Jurkat, Clone E6-1 (cell line): Measurements from ENCODE around the gene RPS18. TPM values are rescaled to one million over a fixed set of nuclear protein-coding genes. Genes with fewer than 3 reads are reported as not detected.
"Not testable (repeated sequence)": the region's sequence is repeated elsewhere in the genome, so short reads cannot be mapped to it uniquely, and the experiment has no call there.

Experiments
- DNase-seq: peaks from one replicate; pipeline ENCODE4 v3.0.0-alpha.2; 2011; ENCODE audit warnings: low read depth, low spot score
- H3K4me3 ChIP-seq: 2 replicates; pipeline ENCODE4 v1.5.1; 2011; ENCODE audit warnings: mild to moderate bottlenecking, low read length, control low read depth, moderate library complexity
- polyA plus RNA-seq: library from polyadenylated mRNA; unstranded; fragments of >200 nt; gene quantifications from one replicate; pipeline ENCODE4 v1.2.1, GENCODE V29; 2012; ENCODE audit warnings: missing spikeins; ENCODE audit not compliant: insufficient read length, insufficient read depth

Gene RPS18
- polyA plus RNA-seq, result 4,737 TPM

DNA sequence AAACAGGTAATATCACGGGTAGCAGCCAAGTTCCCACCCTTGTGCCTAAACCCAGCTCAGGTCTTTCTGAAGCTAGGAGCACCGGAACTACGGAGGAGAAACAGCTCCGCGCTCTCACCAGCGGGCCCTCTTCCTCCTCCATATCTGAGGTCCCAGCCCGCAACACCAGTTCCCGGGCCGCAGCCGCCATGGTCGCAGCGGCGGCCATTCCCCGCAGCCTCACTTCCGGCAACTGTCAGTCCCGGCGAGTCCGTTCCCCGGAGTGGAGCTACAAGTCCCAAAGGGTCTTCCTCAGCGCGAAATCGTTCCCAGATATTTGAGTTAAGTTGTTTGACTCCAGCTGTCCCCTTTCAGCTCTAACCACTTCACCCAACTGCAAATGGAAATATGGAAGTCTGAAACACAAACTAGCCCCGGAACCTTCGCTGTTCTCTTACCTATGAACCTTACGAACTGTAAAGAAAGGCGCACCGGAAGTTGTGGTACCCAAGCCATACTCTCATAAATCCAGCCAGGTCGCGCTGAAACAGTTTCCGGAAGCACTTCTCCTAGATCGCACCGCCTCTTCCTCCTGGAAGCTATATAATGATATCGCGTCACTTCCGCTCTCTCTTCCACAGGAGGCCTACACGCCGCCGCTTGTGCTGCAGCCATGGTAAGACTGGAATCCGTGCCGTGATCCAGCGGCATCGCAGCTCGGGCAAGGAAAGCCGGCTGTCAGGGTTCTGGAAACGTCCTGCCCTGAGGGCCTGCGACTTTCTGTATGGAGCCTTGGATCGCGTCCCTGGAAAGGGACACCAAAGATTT, at the start of gene RPS18, which contains the start of gene VPS52:
Gene RPS18, plus strand, starts transcription at position 608 of the 807 bp plus-strand sequence. Its CDS starts 45 bp downstream, at position 653.
Gene VPS52, minus strand, starts transcription at position 409 of the 807 bp plus-strand sequence. Its CDS starts 201 bp downstream, at position 208.
- peak; percentile 100 for DNase-seq
- H3K4me3 ChIP-seq, result peak within 1 kb of the TSS; percentile 81

DNA sequence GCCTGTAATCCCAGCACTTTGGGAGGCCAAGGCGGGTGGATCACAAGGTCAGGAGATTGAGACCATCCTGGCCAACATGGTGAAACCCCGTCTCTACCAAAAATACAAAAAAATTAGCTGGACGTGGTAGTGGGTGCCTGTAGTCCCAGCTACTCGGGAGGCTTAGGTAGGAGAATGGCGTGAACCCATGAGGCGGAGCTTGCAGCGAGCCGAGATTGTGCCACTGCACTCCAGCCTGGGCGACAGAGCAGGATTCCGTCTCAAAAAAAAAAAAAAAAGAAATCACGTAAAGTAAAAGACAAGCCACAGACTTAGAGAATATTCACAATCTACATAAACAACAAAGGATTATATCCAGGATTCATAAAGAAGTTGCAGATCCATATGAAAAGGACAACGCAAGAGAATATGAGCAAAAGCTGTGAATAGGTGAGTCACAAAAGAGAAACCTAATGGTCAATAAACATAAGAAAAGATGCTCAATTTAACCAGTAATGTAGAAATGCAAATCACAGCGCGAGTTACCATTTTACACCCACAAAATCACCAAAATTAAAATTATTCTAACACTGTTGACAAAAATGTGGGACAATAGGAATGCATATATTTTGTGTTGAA, 45.3 kb upstream of the RPS18 start:
- not testable (repeated sequence) for H3K4me3 ChIP-seq, DNase-seq

DNA sequence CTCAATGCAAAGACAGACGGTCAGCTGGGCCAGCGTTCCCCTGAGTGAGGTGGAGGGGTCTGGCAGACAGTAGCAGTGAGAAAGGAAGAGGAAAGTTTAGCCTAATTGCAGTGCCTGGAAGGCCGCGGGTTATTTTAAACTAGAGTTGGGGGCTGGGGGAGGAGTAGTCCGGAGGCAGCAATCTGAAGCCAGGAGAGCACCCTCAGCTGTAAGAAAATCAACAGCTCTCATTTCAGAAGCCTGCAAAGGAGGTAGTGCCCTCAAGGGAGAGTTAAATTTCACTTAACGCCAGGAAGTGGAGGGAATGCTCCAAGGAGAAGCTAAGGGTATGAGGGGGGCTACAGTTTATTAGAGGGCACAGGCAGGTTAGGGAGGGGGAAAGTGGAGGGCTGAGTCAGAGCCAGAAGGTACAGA, 36.6 kb upstream of the RPS18 start:
- H3K4me3 ChIP-seq, result no peak overlapping the region
- no peak for DNase-seq

DNA sequence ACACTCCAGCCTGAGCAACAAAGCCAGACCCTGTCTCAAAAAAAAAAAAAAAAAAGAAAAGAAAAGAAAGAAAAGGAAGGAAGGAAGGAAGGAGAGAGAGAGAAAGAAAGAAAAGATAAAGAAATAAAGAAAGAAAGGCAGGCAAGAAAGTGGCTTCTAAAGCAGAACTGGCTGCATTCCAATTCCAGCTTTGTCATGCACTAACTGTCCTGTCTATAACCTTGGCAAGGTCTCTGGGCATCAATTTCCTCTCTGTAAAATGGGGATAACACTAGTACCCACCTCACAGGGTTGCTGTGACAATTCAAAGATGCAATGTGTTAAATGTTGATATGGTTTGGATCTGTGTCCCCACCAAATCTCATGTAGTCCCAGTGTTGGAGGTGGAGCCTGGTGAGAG, 35.5 kb upstream of the RPS18 start:
- no peak for DNase-seq
- H3K4me3 ChIP-seq, result no peak overlapping the region

DNA sequence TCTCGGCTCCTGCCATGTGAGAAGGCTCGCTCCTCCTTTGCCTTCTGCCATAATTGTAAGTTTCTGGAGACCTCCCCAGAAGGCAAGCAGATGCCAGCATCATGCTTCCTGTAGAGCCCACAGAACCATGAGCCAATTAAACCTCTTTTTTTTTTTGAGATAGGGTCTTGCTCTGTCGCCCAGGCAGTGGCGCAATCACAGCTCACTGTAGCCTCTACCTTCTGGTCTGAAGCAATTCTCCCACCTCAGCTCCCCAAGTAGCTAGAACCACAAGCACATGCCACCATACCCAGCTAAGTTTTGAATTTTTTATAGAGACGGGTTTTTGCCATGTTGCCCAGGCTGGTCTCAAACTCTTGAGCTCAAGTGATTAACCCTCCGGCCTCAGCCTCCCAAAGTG, 35.0 kb upstream of the RPS18 start:
- no peak for DNase-seq

DNA sequence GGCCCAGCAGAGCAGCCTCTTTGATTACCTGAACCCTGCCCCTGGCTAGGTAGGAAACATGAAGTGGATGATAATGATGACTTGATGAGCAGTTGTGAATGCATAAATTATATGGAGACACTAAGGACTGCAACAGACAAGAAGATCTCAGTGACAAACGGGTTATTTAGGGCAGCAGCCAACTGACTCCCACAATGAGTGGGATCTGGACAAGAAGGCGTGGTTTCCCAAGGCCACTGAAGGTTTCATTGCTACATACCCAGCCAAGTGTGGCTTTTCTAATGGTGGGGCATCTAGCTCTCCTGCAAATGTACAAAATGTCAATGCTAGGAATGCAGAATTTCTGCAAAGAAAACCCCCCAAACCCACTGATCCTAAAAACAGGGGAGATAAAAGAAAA, 34.1 kb upstream of the RPS18 start:
- no peak overlapping the region for H3K4me3 ChIP-seq

More for the DNA sequence above, 35.0 kb upstream of the RPS18 start:
- no peak overlapping the region for H3K4me3 ChIP-seq

DNA sequence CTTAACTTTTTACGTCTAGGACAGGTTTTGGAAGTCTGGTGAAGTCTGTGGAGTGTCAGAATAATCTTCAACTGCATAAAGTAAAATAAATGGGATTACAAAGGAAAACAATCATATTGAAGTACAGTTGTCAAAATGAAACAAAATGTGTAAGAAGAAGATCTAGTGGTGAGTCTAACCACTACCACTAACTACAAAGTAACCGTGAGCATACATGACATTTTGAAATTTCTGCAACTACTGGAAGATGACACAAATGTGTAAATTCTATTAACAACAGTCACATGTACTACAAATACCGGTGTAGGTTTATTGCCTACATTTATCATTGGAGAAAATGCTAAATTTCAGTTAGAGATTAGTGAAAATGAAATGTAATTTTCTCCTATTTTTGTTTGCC, 29.9 kb upstream of the RPS18 start:
- DNase-seq, result no peak
- no peak overlapping the region for H3K4me3 ChIP-seq

More for the DNA sequence above, 34.1 kb upstream of the RPS18 start:
- no peak for DNase-seq

DNA sequence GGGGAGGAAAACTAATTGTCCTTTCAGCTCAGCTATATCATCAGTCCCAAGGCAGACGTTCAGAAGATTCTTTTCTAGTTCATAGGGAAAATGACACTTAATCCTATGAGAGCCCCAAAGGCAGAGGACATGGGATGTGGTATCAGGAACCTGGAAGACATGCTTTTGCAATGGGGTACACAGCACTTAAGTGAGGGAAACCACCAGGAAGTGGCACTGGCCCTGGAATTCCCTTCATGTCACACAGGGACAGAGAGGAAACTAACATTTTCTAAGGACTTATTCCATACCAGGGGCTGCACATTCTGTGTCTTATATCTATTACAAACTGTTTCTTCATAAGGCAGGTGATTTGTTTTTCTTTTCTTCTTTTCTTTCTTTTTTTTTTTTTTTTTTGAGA, 28.4 kb upstream of the RPS18 start:
- DNase-seq, result no peak
- no peak overlapping the region for H3K4me3 ChIP-seq

DNA sequence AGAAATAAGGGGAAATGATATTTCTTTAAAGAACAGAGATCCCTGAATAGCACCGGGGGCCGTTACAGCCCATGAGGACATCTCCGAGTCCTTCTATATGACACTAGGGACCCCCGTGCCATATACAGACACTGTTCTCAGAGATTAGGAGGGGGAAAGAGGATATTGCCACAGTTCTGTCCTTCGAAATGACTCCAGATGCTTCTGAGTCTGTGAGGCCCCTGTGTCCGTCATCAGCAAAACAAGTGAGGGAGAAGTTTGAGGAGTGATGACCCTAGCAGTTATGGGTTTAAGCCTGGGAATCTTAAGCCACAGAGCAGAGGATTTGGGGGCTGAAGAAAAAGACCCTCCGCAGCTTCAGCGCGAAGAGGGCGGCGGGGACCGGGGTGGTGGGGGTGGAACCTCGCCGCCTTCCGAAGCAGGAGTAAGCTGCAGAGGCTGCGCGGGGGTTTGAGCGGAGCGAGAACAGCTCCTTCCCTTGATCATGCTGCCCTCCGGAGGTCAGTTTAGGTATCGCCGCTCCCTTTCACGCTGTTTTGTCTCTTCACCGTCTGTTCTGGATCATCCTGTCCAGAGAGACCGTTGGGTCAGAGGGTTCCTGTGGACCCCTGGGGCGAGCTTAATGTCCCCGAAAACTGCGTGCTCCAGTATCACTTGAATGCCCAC, 23.8 kb upstream of the RPS18 start:
- H3K4me3 ChIP-seq, result peak overlapping the region; percentile 74
- peak; percentile 88 for DNase-seq

DNA sequence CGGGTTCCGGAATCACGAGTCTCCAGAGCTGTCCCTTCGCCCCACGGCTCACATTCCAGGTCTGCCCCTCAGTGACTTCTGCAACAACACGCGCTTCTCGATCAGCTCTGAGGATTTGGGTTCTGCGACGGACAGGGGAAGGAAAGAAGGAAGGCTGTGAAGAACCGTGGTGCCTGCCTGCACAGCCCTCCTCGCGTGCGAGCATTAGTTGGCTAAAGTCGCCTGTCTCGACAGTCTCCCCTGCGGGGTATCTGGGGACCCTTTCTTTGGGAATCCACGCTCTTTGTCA, 23.3 kb upstream of the RPS18 start:
- no peak for DNase-seq
- peak overlapping the region; percentile 74 for H3K4me3 ChIP-seq

DNA sequence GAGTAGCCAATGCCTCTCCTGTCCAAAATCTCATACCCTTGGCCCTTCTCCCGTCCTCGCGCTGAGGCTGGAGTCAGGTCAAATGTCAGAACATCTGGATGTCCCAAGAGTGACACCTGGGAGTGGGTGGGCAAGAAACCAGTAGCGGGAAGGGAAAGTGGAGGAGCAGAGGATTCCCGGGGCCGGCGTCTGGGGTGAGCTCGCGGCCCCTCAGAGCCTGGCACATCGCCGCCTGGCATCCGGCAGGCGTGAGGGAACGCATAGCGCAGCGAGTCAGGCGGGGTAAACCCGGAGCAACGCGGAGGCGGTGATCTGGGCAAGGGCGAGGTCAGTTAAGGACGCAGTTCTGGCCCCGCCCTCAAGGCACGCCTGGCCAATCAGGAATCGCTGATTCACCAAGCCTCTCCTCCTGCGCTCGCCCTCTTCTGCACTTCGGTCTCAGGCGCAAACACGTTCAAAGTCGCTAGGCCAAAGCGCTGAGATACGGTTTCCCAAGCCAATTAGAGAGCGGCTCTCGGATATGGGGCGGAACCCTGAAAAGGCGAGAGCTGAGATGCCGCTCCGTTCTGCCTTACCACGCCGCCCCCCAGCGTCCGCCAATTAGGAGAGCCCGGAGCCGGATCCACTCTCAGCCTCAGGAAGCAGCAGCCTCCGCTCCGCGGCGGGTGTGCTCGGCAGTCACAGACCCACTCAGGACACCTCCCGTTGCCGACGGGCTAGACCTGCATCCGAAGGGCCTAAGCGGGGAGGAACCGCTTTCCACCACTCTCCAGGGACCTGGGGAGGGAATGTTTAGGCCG, 22.7 kb upstream of the RPS18 start:
- DNase-seq, result peak; percentile 99
- H3K4me3 ChIP-seq, result peak overlapping the region; percentile 74

DNA sequence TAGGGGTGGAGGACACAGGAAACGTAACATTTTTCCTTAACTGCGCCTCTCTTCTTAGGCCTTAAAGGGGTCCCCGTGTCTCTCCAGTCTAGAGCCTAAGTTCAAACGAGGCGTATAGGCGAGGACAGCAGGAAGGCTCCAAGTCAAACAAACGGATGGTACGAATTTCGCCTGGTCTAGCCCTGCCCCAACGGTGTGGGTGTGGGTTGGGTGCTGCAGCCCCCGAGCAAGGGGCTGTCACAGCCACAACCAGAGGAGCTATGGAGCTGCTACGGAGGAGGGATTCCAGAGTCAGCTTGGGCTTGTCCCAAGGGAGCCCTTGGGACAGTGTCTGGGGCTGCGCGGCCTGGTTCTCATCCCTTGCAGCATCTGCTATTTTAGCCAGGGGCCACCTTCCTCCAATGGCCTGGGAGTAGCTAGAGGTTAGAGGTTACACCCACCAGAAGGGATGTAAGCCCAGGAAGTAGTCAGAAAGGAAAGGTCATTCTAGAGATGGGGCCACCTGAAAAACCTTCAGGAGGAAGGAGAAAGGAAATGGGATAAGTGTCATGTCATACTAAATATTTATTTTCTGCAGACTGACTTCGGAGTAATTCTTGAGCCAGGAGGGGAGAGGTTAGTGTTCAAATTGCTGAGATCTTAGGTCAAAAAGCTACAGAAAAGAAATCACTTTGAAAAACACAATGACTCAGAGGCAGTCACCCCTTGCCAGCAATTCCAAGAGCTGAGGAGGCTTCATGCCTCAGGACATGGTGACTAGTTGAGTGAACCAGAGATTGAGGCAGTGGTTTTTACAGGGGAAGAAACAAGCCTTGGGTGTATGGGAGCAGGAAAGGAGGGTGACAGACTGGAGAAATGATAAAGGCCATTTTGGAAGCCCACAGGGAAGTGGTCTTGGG, 21.9 kb upstream of the RPS18 start:
- DNase-seq, result no peak
- H3K4me3 ChIP-seq, result peak overlapping the region; percentile 74

DNA sequence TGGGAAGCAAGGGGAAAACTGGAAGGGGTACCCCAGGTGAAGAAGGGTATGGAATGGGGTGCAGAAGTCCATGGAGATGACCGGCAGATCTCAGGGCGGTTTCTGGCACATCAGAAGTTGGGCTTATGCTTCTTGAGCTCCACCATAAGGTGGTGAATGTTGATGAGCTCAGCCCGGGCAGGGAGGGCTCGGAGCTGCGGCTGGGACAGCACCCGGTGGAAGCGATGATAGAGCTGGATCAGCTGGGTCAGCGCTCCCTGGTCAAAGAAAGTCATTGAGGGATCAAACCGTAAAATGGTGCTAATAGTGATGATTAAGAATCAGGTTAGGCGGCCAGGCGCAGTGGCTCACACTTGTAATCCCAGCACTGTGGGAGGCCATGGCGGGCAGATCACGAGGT, 21.1 kb upstream of the RPS18 start:
- no peak overlapping the region for H3K4me3 ChIP-seq
- DNase-seq, result no peak

DNA sequence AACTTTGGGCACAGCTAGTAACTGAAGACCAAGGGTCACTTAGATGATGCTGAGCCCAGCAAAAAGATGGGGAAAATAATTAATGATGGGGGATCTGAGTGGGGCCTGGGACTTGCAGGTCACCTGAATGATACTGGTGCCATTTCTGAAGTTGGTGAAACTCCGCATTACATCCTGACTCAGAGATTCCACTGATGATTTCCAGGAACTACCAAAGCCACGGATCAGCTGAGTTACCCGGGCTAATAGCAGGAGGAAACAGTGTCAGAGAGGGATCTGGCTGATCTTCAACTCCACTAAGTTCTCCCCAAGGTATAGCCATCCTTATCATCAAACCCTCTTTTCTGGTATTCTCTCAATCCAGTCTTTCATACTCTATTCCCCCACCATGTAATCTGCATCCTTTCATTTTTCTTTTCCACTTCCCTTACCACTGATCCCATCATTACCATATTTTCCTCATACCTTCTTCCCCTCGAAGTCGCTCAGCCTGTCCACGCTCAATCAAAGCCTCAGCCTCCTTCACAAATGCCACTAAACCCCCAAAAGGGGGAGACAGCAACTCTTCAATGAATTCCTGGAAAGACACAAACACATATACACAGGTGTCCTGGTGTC, 20.4 kb upstream of the RPS18 start:
- H3K4me3 ChIP-seq, result no peak overlapping the region
- no peak for DNase-seq

DNA sequence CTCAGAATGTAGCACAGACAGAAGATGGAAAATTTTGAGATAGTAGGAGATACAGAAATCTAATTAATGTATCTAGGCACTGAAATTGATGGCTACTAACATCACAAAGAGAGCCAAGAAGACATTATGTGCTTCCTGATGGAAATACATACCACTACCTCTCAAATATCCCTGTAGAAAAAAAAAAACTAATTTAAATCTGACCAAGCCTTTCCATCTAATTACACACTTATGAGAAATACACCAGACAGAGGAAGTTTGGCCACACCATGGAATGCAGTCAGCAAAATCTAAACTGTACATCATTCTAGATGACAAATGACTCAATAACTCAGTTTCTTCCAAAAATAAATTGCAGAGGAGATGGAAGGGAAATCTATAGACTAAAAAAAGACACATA, 19.1 kb upstream of the RPS18 start:
- DNase-seq, result no peak
- H3K4me3 ChIP-seq, result no peak overlapping the region

DNA sequence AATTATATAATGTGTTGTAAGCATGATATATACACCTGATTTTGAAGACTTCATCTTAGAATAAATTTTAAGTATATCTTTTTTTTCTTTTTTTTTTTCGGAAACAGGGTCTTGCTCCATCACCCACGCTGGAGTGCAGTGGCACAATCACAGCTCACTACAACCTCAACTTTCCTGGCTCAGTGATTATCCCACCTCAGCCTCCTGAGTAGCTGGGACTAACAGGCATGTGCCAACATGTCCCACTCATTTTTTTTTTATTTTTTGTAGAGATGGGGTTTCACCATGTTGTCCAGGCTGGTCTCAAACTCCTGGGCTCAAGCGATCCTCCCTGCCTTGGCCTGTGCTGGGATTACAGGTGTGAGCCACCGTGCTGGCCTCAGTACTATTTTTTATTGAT, 17.3 kb upstream of the RPS18 start:
- no peak for DNase-seq
- H3K4me3 ChIP-seq, result no peak overlapping the region

DNA sequence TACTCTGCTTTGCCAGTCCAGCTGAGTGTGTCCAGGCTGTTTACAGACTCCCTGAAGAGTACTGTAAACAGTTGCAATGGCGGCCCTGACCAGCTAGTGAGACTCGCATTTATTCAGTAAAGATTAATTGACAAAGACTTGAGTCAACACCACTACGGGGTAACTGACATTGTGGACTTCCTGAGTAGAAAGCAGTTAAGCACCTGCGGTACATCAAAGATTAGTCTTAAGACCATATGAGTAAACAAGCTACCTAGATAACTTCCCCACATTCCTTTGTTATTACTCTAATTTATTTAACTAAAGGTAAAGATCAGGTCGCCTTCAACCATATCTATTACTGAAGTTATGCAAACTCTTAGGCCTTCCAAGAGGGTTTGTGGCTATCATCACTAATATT, 12.8 kb upstream of the RPS18 start:
- peak; percentile 50 for DNase-seq
- no peak overlapping the region; the same call in 1 of the 2 replicates for H3K4me3 ChIP-seq

DNA sequence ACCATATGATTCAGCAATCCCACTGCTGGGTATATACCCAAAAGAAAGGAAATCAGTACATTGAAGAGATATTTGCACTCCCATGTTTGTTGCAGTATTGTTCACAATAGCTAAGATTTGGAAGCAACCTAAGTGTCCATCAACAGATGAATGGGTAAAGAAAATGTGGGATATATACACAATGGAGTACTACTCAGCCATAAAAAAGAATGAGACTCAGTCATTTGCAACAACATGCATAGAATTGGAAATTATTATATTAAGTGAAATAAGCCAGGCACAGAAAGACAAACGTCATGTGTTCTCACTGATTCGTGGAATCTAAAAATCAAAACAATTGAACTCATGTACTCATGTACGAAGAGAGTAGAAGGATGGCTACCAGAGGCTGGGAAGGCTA, 9.4 kb upstream of the RPS18 start:
- not testable (repeated sequence) for H3K4me3 ChIP-seq, DNase-seq
